Stimulated activated CD4-positive, alpha-beta T cell treated with anti-CD3 and anti-CD28 coated beads, Interleukin-4, amount 100 ng/mL, for 48 hours (primary cell): ENCODE data around the gene SCTR.

Source experiments
- DNase-seq, 2 donors: peaks; one replicate each; pipeline ENCODE4 v3.0.0-alpha.2; 2020; ENCODE audit warnings: low read depth in 2 of 2

SCTR gene

DNA sequence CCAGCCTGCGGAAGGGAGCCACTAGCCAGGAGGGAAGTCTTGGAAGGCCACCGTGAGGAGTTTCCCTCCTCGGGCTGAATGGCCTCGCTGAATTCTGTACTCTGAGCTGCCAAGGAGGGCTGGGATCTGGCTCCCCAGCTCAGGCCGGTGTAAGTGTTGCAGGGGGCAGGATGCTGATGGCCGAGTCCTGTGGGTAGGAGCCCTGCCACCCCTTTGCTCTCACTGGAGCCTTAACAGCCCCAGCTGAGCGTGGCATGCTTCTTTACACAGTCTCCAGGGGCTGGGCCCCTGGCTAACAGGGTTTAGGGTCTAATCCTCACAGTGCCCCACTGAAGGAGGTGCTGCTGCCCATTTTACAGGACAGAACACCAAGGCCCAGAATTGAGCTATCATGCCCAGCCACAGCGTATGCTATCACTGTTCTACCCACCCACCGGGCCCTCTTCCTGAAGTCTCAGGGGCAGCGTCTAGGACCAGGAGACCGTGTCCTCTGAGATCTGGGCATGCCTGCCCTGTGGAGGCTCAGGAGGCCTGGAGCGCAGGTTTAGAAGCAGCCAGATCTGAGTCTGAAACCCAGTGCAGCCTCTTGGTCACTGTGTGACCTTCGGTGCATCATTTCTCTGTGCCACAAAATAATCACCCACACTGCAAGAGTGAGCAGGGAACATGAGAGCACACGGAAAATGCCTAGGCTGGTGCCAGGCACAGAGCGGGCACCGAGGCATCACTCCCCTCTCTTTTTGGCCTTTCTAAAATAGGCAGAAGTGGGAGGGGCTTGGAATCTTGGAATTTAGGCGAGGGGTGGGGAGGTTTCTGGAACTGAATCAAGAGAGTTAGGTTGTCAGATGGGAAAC, 49.7 kb downstream of the SCTR start:
- no peak for DNase-seq

DNA sequence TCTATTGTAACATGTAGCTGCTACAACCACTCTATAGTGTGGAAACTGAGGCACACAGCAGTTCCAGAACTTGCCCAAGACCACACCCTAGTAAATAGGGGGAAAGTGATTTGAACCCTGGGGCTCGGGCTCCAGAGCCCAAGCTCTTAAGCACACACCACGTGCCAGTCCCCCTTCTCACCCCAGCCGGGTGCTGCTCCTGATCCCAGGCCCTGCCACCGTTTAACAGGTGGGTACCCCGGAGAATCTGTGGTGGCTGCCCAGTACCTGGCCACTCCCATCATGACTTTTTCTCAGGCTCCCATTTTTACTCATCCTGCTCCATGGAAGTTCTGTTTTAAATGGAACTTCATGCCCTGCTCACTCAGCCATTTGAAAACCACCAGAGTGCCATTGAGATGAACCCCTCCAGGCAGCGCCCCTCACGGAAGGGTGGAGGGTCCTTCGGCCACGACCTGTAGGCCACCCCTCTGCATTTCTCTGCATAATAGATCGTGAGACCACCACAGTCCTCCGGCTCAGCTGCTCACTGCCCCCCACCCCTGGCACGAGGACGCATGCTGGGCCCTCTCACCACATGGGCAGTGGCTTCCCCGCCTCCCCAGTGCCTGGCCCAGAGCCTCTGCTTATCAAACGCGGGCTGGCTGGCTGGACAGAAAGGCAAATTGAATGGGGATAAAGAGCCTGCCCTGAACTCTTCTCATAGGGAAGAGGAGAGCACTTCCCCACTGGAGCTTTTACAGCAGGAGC, 50.5 kb downstream of the SCTR start:
- no peak for DNase-seq

DNA sequence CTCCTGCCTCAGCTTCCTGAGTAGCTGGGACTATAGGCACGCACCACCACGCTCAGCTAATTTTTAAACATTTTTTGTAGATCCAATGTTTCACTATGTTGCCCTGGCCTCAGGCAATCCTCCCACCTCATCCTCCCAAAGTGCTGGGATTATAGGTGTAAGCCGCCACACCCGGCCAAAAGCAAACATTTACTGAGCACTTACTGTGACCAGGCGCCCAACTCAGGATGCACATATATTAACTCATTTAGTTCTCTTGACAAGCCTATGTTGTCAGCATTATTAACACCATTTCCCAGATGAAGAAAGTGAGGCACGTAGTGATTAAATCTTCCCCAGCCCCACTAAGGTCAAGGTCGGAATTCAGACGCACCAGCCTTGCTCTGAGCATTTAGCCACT, 51.5 kb downstream of the SCTR start:
- DNase-seq = no peak

DNA sequence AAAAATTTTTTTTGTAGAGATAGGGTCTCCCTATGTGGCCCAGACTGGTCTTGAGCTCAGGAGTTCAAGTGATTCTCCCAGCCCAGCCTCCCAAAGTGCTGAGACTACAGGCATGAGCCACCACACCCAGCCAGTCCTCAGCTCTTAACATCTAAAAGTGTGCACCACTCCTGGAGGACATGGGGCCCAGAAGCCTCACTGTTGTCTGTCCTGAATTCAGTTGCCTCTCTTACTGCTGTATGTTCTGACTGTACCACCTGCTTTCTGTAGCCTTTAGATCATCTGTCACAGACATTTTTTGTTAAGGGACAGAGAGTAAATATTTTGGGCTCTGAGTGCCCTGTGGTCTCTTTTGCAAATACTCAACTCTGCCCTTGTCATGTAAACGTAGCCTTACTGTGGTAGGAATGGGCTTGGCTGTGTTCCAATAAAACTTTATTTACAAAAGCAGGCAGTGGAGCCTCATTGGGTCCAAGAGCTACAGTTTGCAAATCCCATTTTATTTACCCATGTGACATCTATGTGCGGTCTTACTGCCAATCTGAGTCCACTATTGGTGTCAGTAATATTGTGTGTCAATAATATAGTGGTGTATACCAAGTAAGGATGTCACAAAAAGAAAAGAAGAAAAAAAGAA, 54.5 kb downstream of the SCTR start:
- DNase-seq = no peak

DNA sequence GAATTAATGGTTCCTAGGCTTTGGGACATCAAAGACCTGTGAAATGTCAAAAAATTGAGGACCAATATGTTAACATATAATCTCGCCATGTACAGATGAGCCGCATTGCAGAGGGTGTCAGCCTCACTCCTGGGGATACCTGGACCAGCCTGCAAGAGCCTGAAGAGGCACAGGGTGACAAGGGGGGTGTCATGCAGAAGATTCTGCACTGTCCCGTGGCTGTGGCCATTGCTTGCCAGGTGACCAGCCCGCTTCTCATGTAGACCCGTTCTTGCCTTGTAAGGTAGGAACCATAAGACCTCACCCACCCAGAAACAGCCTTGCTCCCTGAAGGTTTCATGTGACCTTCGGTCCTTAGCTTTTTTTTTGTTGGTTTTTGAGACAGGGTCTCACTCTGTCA, 55.2 kb downstream of the SCTR start:
- DNase-seq = no peak

DNA sequence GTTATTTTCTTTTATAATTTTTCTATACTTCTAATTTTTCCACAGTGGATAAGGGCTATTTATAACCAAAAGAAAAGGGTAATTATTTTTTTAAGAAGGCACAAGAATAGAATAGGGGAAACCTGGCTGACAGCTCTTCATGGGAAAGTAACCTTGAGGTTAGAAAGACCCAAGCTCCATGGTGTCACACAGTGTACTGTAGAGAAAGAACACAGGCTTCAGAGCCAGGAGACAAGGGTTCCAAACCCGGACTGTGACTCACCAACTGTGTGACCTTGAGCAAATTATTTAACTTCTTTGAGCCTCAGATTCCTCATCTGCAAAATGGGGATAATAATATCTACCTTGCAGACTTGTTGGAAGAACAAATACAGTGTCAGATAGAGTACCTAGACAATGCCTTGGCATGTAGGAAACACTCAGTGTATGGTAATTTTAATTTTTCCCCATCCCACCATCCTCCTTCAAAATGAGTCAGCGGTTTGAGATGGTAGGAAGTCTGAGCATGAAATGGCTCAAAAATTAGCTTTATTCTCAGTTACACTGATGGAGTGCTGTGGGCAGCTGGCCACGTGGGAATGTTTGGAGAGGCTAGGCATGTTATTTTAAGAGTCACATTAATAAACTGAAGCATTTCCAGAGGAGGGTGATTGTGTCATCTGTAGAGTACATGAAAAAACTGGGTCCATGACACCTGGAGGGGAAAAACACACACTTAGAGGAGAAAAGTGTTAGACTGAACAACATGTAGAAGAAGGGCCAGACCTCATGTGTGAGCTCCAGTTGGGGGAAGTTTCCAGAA, 55.9 kb downstream of the SCTR start:
- DNase-seq = no peak

DNA sequence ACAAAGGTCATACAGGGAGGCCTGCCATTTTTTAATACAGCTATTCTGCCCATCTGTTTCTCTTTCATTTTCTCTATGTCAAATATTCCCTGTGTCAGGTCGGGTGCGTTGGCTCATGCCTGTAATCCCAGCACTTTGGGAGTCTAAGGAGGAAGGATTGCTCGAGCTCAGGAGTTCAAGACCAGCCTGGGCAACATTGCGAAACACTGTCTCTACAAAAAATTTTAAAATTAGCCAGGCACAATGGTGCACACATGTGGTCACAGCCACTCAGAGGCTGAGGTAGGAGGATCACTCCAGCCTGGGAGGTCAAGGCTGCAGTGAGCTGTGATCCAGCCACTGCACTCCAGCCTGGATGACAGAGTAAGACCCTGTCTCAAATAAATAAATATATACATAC, 57.9 kb downstream of the SCTR start:
- no peak for DNase-seq

DNA sequence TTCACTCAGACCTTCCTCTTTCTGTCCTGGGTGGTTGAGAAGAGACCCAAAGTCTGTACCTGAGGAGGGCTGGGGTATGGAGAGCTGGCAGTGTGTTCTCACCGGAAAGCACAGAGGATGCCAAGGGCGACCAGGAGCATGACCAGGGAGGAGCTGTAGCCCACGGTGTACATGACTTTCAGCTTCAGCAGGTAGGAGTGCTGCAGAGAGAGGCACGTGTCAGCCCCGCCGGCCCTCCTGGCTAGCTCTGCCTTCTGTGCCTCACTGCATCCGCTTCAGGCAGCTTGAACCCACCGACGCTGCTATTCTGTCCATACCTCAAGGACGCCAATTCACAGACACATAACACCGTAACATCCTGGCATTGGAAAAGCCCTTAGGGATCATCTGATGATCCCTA, 58.6 kb downstream of the SCTR start:
- DNase-seq = no peak

DNA sequence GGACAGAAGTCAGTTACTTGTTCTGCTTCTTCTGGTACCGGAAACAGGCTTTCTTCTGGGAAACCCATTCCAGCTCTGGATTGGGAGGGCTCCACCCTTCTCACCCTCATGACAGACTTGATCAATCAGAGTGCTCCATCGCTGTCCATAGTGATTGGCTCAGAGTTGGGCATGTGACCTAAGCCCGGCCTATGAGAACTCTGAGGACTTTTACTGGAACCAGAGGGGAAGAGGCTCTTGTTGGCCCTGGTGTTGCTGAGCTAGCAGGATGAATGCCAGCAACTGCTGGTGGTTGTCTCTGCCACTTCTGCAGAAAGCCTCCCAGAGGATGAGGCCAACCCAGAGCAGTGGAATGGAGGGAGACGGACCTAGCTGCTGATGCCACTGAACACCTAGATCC, 59.3 kb downstream of the SCTR start:
- DNase-seq = no peak

DNA sequence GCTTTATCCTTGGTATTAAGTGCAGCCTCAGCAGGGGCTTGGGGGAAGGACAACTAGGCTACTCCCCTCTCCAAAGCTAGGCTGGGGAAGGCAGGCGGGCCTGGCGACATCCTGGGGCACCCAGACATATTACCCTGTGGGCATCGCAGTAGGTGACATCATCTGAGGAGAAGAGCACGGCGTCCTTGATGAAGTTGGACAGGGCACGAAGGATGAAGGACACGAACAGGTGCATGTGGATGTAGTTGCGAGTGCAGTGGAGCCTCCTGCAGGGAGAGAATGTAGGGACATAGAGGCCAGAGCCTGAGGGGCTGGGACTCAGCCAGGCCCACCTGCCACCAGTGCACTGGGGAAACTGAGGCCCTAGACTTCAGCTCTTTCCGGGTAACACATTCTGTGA, 60.3 kb downstream of the SCTR start:
- DNase-seq = no peak

DNA sequence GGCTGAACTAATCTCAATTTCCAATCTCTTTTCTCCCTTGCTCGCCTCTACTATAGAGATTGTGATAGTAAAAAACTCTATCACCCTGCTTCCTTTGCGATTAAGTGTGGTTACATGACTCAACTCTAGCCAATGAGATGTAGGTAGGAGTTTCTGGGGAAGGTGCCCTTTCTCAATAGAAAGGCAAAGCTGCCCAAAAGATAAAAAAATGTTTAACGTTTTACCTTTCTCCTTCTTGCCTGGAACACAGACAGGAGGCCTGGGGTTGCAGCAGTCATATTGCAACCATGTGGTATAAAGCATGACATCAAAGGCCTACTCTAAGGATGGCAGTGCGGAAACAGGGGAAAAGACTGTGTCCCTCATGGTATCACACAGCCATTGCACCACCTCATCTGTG, 61.1 kb downstream of the SCTR start:
- peak in 1 of 2 donors; percentile 4 for DNase-seq

DNA sequence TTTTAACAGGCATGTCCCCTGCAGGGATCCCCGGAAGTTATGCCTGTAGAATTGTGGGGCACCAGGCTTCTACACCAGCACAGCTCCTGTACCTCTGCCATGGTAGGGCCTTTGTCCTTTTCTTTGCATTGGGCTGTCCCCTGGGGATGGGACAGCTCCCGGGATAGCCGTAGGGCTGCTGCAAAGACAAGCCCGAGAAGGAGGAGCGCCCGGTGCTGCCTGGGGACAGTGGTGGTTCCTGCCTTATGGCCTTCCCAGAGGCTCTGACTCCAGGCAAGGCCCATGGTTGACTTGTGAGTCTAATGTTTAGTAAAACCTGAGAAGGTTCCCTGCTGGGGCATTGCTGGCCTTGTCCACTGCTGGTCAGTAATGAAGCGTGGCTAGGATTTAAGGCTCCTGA, 61.7 kb downstream of the SCTR start:
- no peak for DNase-seq

DNA sequence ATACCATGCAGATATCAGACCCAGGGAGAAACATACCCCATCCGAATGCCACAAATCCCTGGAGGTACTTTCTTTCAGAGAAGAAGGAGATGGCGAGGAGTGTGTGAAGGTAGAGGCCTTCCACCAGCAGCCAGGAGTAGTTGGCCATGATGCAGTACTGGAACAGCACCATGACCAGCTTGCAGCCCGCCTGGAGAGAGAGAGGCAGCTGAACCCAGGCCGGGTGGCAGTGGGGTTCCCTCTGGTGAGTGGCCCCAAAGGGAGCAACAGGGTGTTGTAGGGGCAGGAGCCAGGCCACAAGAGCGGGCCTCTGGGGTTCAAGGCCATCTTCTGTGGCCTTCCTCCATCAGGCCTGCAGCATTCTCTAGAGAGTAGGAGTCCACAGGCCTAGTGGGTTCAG, 62.5 kb downstream of the SCTR start:
- DNase-seq = no peak

DNA sequence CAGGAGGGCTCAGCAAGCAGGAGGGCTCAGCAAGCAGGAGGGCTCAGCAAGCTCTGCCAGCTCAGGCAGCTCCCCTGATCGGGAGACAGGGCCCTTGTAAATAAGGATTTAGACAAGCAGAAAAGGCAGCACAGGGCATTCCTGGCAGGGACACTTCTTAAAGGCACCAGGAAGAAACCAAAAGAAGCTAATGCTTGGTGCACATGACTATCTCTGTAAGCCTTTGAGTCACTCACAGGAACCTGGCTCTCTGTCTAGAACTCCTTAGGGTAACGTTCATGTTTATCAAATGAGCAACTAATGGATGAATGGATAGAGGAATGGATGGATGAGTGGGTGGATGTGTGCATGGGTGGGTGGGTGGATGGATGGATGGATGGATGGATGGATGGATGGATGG, 64.2 kb downstream of the SCTR start:
- no peak for DNase-seq

DNA sequence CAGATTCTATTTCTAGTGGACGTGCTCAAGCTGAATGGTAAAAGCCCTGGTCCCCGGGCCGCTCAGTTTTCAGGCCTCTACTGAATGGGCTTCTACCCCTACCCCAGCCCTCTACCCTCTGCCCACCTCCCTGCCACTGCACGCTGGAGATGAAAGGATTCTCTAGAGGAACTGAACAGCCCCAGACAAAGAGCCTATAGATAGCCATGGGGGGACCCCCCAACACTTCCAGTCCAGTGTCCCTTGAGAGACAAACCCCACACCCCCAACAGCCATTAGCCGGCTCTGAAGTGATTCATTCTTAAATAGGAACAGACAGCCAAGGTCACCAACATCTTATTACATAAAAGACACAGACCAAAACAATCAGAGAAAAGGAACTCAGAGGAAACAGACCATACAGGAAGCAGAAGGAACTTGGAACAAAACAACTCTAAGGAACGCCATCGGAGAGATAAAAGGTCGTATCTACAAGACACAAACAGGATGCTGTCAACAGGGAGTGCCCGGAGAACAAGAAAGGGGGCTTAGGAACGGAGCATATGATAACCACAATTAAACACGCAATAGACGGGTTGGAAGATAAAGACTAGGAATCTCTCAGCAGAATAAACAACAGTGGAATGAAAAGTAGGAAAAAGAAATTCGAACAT, 69.1 kb downstream of the SCTR start:
- DNase-seq = no peak

DNA sequence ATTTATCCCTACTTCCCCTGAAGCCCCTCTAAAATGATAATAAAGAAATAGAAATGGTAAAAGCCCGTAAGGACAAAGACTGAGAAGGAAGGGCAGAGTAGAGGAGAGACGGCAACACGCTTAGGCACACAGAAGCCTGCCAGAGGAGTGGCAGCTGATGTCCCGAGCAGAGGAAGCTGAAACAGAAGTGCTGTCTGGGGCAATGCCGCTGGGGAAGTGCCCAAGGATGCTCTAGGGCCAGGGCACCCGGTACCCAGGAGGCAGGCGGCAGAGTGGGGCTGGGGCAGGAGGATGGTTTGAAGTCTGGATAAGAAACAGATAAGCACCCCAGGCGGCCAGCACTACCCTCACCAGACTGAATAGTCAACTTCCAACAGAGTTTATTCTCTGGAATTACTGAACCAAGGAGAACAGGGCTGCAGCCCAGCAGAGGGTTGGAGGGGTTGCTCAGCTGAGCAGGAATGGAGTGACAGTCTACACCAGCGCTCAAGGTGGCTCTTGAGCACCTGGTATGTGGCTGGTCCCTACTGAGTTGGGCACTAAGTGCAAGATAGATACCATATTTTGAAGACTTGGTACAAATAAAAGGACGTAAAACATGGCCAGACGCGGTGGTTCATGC, 70.2 kb downstream of the SCTR start:
- no peak for DNase-seq

DNA sequence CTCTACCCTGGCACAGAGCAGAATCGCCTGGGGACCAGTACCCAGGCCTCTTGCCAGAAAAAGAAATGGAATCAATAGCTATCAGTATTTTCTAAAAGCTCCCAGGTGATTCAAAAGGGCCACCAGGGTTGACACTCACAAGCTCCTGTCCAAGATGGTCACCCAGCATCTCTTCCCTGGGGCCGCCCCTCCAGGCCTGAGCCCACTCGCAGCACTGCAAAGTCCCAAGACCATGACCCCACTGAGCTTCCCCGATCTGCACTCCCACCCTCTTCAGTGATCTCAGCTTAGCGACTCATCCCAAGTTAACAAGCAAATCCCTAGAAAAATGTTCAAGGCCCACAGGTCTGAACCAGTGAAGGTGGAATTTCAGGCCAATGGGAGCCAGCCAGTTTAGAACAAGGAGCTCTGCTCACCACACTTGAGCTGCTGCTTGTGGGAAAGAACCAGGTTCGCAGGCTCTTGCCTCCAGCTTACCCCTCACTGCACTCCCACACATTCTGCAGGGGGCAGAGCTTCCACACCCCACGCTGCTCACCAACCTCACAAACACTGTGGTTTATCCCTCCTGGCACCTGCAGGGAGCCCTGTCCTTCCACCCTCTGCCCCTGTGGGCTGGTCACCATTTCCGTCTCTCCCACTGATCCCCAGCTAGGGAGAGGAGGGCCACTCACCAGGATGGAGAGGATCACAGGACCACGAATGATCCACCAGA, 72.8 kb downstream of the SCTR start:
- no peak for DNase-seq

DNA sequence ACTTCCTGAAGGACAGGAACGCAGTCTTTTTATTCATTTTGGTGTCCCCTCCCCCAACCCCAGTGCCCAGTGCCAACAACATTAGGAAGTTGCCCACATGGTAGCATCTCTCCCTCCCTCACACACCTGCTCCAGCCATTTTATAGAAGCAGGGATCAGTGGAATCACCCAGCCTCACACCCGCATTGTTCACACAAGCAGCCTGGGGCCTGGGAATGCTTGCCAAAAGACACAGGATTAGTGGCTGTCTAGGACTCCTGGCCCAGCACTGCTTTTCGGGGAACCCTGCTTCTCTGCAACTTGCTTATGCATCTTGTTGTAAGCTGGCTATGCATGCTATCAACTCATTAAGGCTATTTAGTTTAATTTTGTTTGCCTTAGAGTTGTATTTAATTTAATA, 74.8 kb downstream of the SCTR start:
- DNase-seq = no peak

DNA sequence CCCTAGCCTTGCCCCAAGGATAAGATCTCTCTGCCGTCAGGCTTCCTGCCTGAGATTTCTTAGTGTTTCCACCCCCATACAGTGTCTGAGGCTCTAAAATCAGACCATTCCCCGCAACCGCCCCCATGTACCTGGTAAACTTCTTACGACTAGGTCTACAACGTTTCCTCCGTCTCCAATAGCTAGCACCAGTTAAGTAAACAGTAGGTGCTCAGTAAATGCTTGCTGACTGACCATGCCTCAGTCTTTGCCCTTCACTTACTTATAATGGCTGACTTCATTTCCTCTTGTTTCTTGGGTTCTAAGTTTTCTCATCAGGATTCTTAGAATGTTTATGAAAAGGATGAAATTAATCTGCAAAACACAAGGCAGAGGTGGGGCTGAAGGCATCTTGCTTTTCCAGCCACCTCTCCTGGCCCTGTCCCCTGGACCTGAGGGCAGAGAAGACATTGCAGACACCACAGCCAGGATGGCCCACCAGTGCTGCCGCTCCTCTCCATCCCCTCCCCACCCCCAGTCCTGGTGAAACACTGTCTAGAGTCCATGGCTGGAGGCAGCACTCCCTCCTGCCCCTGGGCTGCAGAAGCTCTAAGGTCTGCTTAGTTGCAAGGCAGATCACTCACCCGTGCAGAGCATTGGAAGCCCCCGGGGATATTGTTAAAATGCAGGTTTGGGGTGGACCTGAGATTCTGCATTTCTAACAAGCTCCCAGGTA, 75.7 kb downstream of the SCTR start:
- no peak for DNase-seq

DNA sequence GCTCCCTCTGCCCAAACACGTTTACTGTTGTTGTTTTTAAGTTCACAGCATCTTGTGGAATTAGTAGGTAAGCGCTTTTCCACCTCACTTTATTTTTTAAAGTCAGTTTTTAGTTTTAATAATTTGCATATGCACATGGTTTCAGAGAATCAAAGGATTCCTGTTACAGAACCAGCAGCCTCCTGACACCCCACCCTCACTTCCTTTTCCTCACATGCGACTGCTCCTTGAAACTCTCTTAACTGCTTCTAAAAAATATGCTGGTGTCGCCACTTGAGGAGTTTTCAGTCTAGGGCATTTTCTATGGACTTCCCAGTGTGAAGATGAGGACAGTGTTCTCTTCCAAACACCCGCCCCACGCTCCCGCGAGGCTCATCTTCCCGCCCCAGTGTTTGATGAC, 78.2 kb downstream of the SCTR start:
- no peak for DNase-seq
